ENCODE measurements around the gene IRF6.

DNA sequence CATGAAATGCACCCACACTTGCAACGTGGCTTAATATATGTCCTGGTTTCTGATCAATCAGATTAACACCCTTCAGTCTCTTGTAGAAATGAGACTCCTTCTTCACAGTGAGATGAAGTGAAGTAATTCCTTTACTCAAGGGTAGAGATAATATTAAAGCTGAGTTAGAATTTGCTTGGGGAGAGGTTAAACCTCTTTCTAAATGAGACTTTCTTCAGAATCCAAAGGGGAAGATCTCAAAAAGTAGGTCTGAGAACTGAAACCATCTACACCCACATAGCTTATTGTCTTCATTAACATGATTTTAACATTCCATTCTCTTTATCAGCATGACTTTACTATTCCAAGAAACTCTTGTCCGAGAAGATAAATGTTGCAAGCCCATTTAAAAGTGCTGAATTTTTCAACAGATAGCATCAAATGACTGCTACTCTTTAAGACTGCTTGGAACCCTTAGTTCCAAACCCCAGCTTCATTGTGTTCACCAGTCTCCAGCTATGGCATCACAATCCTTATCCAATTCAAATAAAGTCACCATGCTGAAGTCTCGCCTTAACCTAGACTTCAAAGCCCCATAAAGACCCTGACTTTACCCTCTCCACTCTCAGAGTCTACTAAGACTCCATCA lies 69.3 kb downstream of the IRF6 start:
- TF ChIP-seq ZNF70 (CRISPR knock-in tag; IDR thresholded peaks at IDR 0.05) (no peak), CSRNP3 (CRISPR knock-in tag; IDR thresholded peaks at IDR 0.05) (no peak)

Data from SK-N-SH treated with all-trans-retinoic acid at 6 μM for 48 hours (cell line).